Upper lobe of left lung (tissue), 6 donors: Measurements from ENCODE around the gene ABCG2. TPM values are rescaled to one million over a fixed set of nuclear protein-coding genes. Genes with fewer than 3 reads are reported as not detected.

Source experiments
- ATAC-seq, 2 donors: fragments of 200-7000 bp; cut with Tn5 transposase; one replicate each; pipeline ENCODE4 v1.9.1; 2022; ENCODE audit warnings: mild to moderate bottlenecking in 2 of 2, moderate library complexity in 2 of 2; ENCODE audit not compliant: low FRiP score in 2 of 2
- DNase-seq, 2 donors: peaks; one replicate each; pipeline ENCODE4 v3.0.0-alpha.2; 2019 to 2020
- H3K27ac ChIP-seq, 4 donors: fragments of 200-600 bp; sonication (generic); one replicate each; pipeline ENCODE4 v1.5.1; 2016 to 2019
- H3K27me3 ChIP-seq, 4 donors: fragments of 200-600 bp; sonication (generic); one replicate each; pipeline ENCODE4 v1.5.1; 2017 to 2019
- H3K36me3 ChIP-seq, 4 donors: fragments of 200-600 bp; sonication (generic); one replicate each; pipeline ENCODE4 v1.5.1; 2016 to 2019
- H3K4me1 ChIP-seq, 4 donors: fragments of 200-600 bp; sonication (generic); one replicate each; pipeline ENCODE4 v1.5.1; 2018 to 2019
- H3K4me3 ChIP-seq, 4 donors: fragments of 200-600 bp; sonication (generic); one replicate each; pipeline ENCODE4 v1.5.1; 2017 to 2019; ENCODE audit warnings: mild to moderate bottlenecking in 2 of 4, moderate library complexity in 1 of 4
- H3K9me3 ChIP-seq, 4 donors: fragments of 200-600 bp; sonication (generic); one replicate each; pipeline ENCODE4 v1.5.1; 2018 to 2019
- EP300 ChIP-seq, 4 donors: sonication (generic); formaldehyde crosslinking; IDR thresholded peaks; one replicate each; pipeline ENCODE4 v1.5.1; 2017; ENCODE audit warnings: antibody characterized with exemption in 4 of 4, control low read depth in 2 of 4
- POLR2A ChIP-seq, 4 donors: fragments of 450-650 bp; IDR thresholded peaks; one replicate each; pipeline ENCODE4 v1.5.1; 2016 to 2017; ENCODE audit warnings: antibody characterized with exemption in 4 of 4, mild to moderate bottlenecking in 2 of 4
- POLR2AphosphoS5 ChIP-seq, 2 donors: sonication (generic); formaldehyde crosslinking; IDR thresholded peaks; one replicate each; pipeline ENCODE4 v1.5.1; 2017; ENCODE audit warnings: antibody characterized with exemption in 2 of 2
- WGBS, 2 donors: methylation state at CpG; one replicate each; pipeline ENCODE4 v1.1.5; 2017 to 2018; 5-methylcytosine and 5-hydroxymethylcytosine counted together
- total RNA-seq, 6 donors: library from RNA; depleted of rRNA in 4 of 6; stranded (reverse); fragments of >200 nt in 4 of 6; gene quantifications; one replicate each; pipeline versions ENCODE4 v1.1.0 to v1.2.1, GENCODE V29; 2016 to 2021
- TF ChIP-seq, protein P1 (sequence below), 6 experiments: fragments of 450-650 bp in 4 of 6; fragments of 200-600 bp in 2 of 6; sonication (generic) in 2 of 6; IDR thresholded peaks; one replicate each; pipeline ENCODE4 v1.5.1; 2016 to 2019; ENCODE audit warnings: antibody characterized with exemption in 6 of 6
- donor health status: DM: no; HTN: no; CAD: no; lungs with moderate emphysema.
- donor health status: DM: no; HTN: yes; CAD: no; lungs with severe emphysema.

ABCG2 gene
- total RNA-seq, 6 donors from 2014 or later = 3.8 to 11.7 (median 5.3) TPM; not detected in 1

DNA sequence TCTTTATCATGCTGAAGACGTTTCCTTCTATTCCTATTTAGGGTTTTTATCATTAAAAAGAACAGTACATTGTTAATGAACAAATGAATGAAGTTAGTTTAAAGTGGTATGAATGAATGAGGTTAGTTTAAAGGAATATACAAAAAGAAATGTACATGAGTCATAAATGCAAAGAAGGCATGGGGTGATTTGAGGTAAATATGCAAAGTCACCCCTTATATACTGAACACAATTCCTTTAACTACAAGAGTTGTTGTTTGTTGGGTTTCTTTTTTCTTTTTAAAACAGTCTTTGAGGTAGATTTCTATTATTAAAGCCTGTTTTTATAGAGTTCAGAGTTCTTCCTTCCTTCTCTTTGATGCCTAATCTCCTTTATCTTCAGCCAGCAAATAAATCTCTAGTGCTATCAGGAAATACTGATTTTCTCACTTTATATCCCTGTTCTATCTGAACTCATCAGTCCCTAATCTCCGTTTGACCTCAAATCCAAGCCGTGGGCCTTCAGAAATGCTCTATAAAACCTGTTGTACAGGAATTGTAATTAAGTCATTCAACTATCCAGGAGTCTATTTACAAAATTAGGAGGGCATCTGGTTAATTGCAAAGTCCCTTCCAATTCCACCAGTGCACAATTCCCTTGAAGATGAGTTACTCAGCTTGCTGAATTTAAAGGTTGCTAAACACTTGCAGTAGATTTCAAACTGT is 31.6 kb upstream of the ABCG2 start:
- Histone ChIP-seq H3K27me3 (no peaks in the 10 kb centered on the region), H3K9me3 (no peaks in the 10 kb centered on the region), H3K4me1 (no peaks in the 10 kb centered on the region), H3K36me3 (no peaks in the 10 kb centered on the region), H3K4me3 (no peak overlapping the region), H3K27ac (no peak overlapping the region)
- DNase-seq (no peak), ATAC-seq (no peak)
- TF ChIP-seq POLR2A (IDR thresholded peaks at IDR 0.05) = no peak
- TF ChIP-seq, protein P1, sequence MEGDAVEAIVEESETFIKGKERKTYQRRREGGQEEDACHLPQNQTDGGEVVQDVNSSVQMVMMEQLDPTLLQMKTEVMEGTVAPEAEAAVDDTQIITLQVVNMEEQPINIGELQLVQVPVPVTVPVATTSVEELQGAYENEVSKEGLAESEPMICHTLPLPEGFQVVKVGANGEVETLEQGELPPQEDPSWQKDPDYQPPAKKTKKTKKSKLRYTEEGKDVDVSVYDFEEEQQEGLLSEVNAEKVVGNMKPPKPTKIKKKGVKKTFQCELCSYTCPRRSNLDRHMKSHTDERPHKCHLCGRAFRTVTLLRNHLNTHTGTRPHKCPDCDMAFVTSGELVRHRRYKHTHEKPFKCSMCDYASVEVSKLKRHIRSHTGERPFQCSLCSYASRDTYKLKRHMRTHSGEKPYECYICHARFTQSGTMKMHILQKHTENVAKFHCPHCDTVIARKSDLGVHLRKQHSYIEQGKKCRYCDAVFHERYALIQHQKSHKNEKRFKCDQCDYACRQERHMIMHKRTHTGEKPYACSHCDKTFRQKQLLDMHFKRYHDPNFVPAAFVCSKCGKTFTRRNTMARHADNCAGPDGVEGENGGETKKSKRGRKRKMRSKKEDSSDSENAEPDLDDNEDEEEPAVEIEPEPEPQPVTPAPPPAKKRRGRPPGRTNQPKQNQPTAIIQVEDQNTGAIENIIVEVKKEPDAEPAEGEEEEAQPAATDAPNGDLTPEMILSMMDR (IDR thresholded peaks at IDR 0.05) = no peak
- no peak for TF ChIP-seq EP300 (IDR thresholded peaks at IDR 0.05)
- TF ChIP-seq POLR2AphosphoS5 (IDR thresholded peaks at IDR 0.05) = no peak
- WGBS, 2 donors = 47 to 60% methylated on average over 3 of the region's 3 CpGs

DNA sequence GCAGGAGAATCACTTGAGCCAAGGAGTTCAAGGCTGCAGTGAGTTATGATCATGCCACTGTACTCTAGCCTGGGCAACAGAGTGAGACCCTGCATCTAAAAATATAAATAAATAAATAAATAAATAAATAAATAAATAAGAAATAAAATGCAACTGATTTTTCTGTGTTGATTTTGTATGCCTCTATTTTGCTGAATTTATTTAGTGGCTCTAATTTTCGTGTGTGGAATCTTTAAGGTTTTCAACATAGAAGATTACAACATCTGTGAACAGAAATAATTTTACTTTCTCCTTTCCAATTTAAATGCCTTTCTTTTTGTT is 30.9 kb upstream of the ABCG2 start:
- no peaks in the 10 kb centered on the region for H3K4me1 ChIP-seq
- 88 to 92% methylated on average over 1 of the region's 1 CpG for WGBS, 2 donors
- H3K4me3 ChIP-seq = no peak overlapping the region
- DNase-seq (no peak), ATAC-seq (no peak)
- no peaks in the 10 kb centered on the region for H3K9me3 ChIP-seq
- no peak for TF ChIP-seq POLR2AphosphoS5 (IDR thresholded peaks at IDR 0.05)
- TF ChIP-seq POLR2A (IDR thresholded peaks at IDR 0.05) = no peak
- TF ChIP-seq, protein P1 (IDR thresholded peaks at IDR 0.05) = no peak
- TF ChIP-seq EP300 (IDR thresholded peaks at IDR 0.05) = no peak
- H3K27me3 ChIP-seq = no peaks in the 10 kb centered on the region
- no peaks in the 10 kb centered on the region for H3K36me3 ChIP-seq
- no peak overlapping the region for H3K27ac ChIP-seq

DNA sequence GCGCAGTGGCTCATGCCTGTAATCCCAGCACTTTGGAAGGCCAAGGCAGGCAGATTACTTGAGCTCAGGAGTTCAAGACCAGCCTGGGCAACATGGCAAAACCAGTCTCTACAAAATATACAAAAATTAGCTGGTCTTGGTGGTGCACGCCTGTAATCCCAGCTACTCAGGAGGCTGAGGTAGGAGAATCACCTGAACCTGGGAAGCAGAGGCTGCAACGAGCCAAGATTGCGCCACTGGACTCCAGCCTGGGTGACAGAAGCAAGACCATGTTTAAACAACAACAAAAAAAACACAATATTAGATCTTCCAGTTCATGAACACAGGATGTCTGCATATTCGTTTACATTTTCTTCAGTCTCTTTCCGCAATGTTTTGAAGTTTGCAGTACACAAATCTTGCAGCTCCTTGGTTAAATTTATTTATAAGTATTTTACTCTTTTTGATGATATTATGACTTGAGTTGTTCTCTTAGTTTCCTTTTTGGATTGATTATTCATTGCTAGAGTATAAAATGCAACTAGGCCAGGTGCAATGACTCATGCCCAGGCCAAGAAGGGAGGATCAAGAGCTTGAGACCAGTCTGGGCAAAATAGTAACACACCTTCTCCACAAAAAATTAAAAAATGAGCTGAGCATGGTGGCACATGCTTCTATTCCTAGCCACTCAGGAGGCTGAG is 30.4 kb upstream of the ABCG2 start:
- WGBS, 2 donors = 83 to 90% methylated on average over 6 of the region's 6 CpGs
- ATAC-seq = no peak
- no peaks in the 10 kb centered on the region for H3K27me3 ChIP-seq
- H3K36me3 ChIP-seq = no peaks in the 10 kb centered on the region
- H3K4me3 ChIP-seq = no peak overlapping the region
- H3K4me1 ChIP-seq = no peaks in the 10 kb centered on the region
- TF ChIP-seq EP300 (IDR thresholded peaks at IDR 0.05) = no peak
- H3K9me3 ChIP-seq = no peaks in the 10 kb centered on the region
- DNase-seq = no peak
- no peak overlapping the region for H3K27ac ChIP-seq

DNA sequence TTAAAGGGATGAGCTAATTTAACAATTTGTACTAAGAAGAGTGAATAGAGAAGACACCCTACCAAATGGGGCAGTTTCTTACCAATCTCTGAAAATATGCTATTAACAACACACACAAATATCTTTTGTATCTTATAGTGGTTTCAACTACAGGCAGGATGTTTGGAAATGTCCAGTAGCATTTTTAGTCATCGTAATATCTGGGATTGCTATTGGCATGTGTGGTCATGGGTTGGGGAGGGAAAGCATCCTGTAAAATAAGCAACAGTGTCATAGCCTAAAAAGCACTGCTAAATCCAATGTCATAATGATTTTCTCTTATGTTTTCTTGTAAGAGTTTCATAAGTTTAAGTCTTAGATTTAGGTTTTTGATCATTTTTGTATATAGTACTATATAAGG is 29.3 kb upstream of the ABCG2 start:
- TF ChIP-seq, protein P1 (IDR thresholded peaks at IDR 0.05) = no peak
- TF ChIP-seq POLR2A (IDR thresholded peaks at IDR 0.05) (no peak), EP300 (IDR thresholded peaks at IDR 0.05) (no peak), POLR2AphosphoS5 (IDR thresholded peaks at IDR 0.05) (no peak)
- Histone ChIP-seq H3K4me3 (no peak overlapping the region), H3K36me3 (no peaks in the 10 kb centered on the region), H3K27me3 (no peaks in the 10 kb centered on the region), H3K9me3 (no peaks in the 10 kb centered on the region), H3K4me1 (no peaks in the 10 kb centered on the region), H3K27ac (no peak overlapping the region)
- WGBS, 2 donors = 74% methylated on average over 1 of the region's 1 CpG
- DNase-seq (no peak), ATAC-seq (no peak)

DNA sequence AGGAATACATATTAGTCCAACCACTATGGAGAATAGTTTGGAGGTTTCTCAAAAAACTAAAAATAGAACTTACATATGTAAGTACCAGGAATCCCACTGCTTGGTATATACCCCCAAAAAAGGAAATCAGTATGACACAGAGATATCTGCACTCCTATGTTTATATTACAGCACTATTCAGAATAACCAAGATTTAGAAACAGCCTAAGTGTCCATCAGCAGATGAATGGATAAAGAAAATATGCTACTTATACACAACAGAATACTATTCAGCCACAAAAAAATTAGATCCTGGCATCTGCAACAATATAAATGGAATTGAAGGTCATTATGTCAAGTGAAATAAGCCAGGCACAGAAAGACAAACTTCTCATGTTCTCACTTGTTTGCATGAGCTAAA is 27.5 kb upstream of the ABCG2 start:
- no peak overlapping the region for H3K4me3 ChIP-seq
- H3K36me3 ChIP-seq = no peaks in the 10 kb centered on the region
- H3K27ac ChIP-seq = no peak overlapping the region
- no peaks in the 10 kb centered on the region for H3K9me3 ChIP-seq
- ATAC-seq (no peak), DNase-seq (no peak)
- H3K4me1 ChIP-seq = no peaks in the 10 kb centered on the region
- no peak for TF ChIP-seq POLR2AphosphoS5 (IDR thresholded peaks at IDR 0.05)
- no peaks in the 10 kb centered on the region for H3K27me3 ChIP-seq

DNA sequence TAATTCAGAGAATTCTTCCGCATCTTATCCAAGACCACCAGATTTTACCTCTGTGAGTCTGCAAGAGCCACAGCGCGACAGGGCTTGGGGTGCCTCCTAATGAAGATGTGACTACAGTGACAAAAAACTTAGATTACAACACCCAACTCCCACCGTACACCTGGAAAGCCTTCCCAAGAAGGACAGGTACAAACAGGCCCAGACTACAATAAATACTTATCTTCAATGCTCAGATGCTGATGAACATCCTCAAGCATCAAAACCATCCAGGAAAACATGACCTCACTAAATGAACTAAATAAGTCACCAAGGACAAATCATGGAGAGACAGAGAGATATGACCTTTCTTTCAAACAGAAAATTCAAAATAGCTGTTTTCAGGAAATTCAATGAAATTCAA is 20.8 kb upstream of the ABCG2 start:
- WGBS, 2 donors = 94 to 98% methylated on average over 4 of the region's 4 CpGs
- DNase-seq = no peak

More for the DNA sequence above, 20.8 kb upstream of the ABCG2 start:
- no peaks in the 10 kb centered on the region for H3K36me3 ChIP-seq
- no peaks in the 10 kb centered on the region for H3K27me3 ChIP-seq
- TF ChIP-seq POLR2AphosphoS5 (IDR thresholded peaks at IDR 0.05) (no peak), POLR2A (IDR thresholded peaks at IDR 0.05) (no peak), EP300 (IDR thresholded peaks at IDR 0.05) (no peak)
- TF ChIP-seq, protein P1 (IDR thresholded peaks at IDR 0.05) = no peak
- ATAC-seq = no peak
- H3K4me1 ChIP-seq = peaks cover 0 to 11% (median 9%) of the 10 kb centered on the region in 4 donors
- no peak overlapping the region for H3K4me3 ChIP-seq
- no peaks in the 10 kb centered on the region for H3K9me3 ChIP-seq
- no peak overlapping the region for H3K27ac ChIP-seq
